Right lobe of liver (tissue), 4 donors: ENCODE measurements around the gene GPHA2.

ENCODE experiments used
- CTCF ChIP-seq, 4 donors: fragments of 200-600 bp in 3 of 4; fragments of 450-650 bp in 1 of 4; IDR thresholded peaks; one replicate each; pipeline versions ENCODE4 v1.5.1 to v1.8.0; 2016 to 2022; ENCODE audit warnings: antibody characterized with exemption in 4 of 4, mild to moderate bottlenecking in 2 of 4
- POLR2A ChIP-seq: fragments of 450-650 bp; IDR thresholded peaks from one replicate; pipeline ENCODE4 v1.6.1; 2017; ENCODE audit warnings: antibody characterized with exemption, mild to moderate bottlenecking
- donor health status: DM: no; HTN: no; CAD: no.
- donor health status: DM: no; HTN: no; CAD: no.
- donor health status: DM: no; HTN: yes; CAD: no.

- TF ChIP-seq POLR2A (no peak), CTCF (IDR thresholded peaks at IDR 0.05) (no peak)
These were observed 33.5 kb upstream of the GPHA2 start for GRCh38 chr11:64969209-64969608.
